ENCODE measurements around the gene ATXN1.
"Not testable (repeated sequence)": the region's sequence is repeated elsewhere in the genome, so short reads cannot be mapped to it uniquely, and the experiment has no call there.

Gene ATXN1

DNA sequence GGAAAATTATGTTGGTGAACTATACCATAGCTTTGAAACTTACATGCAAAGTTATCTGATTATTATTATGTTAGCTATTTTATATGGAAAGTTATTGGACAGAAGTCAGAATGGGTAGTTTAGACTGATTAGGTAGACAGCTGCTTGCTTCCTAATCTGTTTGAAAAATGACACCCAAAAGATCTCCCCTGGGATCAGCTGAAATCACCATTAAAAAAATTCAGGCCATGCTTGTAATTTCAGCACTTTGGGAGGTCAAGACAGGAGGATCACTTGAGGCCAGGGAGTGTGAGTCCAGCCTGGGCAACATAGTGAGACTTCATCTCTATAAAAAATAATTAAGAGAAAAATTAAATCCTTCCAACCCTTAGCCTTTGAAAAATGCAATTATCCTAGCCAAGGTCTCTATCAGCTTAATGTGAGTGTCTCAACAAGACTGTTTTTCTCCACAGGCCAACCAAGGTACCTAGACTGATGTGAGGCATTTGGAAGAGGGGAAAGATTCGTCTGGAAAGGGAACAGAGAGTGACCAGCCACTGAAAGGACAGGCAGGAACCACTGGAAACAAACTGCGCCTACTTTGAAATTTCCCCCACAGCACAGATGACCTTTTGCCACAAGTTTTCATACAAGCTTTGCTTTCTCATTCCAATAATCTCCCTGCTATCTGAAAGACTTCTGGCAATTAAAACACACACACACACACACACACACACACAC, 290.6 kb downstream of the ATXN1 start:
- no peak for DNase-seq
- in situ Hi-C loops (cut with MboI; ENCODE audit: low pct_unique_long_range_greater_than_20kb, low sequenced_read_pairs) = no loop called here

DNA sequence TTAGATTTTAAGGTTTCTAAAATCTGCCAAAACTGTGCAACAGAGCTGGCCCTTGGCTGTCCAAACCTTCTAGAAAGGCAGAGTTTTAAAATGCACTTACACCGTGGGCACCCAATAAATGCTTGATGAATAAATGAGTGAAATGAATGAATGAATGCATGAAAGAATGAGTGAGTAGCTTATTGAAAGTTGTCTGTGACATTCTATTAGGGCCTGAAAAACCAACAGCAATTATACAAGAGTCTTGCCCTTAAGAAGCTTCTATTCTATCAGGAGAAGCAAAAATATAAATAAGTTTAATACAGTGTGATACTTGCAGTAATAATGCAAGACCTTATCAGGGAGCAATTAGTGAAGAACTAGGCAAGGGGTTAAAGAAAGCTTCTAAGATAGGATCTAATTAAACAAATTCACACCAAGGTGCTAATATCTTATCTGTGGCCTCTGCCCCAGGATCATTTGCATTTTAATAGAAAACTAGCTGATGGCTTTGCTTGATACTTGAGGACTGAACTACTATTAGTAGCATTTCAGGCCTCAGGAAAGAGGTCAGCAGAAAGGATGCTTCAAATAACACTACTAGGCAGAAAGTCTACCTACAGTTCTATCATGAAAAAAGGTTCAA, 292.2 kb downstream of the ATXN1 start:
- no peak for DNase-seq
- in situ Hi-C loops (cut with MboI; ENCODE audit: low pct_unique_long_range_greater_than_20kb, low sequenced_read_pairs) = no loop called here

DNA sequence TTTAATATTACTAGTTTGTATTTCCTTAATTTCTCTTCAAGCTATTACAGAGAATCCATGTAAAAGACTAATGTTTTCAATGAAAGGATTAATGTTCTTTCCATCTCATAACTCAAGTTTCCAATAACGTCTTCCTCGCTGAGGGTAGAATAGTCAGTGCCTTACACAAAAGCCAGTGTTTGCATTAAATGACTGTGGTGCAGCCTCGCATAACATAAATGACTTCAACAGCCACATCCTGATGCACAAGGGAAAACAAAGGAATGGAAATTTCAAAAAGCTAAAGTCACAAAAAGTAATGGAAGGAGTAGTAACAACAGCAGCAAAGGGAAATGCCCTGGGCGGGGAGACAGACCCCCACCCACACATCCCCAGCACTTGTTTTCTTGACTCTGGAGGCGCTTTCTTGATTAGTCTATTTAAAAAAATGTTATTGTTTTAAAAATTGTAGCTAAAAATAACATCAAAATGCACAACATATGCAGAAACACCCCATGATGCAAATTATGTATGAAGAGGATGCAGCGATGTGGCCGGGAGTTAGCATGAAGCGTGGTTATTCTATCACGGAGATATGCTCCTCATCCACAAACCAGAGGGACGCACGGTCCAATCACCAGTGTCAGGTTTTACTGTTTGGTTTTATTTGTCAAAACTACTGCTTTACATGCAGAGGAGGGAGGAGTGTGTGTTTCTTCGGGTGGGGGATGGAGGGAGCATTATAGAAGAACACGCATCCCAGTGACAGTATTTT, 294.3 kb downstream of the ATXN1 start:
- in situ Hi-C loops (cut with MboI; ENCODE audit: low pct_unique_long_range_greater_than_20kb, low sequenced_read_pairs) = no loop called here
- DNase-seq = no peak

DNA sequence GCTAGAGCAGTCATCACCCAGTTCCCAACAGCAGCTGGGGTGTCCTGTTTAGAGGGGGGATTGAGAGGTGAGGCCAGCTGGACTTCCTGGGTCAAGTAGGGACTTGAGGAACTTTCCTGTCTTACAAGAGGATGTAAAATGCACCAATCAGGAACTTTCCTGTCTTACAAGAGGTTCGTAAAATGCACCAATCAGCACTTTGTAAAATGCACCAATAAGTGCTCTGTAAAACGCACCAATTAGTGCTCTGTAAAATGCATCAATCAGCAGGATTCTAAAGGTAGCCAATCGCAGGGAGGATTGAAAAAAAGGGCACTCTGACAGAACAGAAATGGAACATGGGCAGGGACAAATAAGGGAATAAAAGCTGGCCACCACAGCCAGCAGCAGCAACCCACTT, 297.2 kb downstream of the ATXN1 start:
- in situ Hi-C loops (cut with MboI; ENCODE audit: low pct_unique_long_range_greater_than_20kb, low sequenced_read_pairs) = no loop called here
- no peak for DNase-seq

DNA sequence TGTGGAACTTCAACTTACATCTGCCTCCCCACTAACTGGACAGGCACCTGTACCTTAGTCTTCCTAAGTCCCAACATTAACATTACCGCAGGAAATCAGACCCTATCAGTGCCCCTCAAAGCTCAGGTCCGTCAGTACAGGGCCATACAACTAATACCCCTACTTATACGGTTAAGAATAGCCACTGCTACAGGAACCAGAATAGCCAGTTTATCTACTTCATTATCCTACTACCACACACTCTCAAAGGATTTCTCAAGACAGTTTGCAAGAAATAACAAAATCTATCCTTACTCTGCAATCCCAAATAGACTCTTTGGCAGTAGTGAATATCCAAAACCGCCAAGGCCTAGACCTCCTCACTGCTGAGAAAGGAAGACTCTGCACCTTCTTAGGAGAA, 298.0 kb downstream of the ATXN1 start:
- DNase-seq; in situ Hi-C loops (cut with MboI; ENCODE audit: low pct_unique_long_range_greater_than_20kb, low sequenced_read_pairs): not testable (repeated sequence)

GRCh38 chr6:16461491-16461890, 299.8 kb downstream of the ATXN1 start:
- no peak for DNase-seq
- in situ Hi-C loops (cut with MboI; ENCODE audit: low pct_unique_long_range_greater_than_20kb, low sequenced_read_pairs) = no loop called here

GRCh38 chr6:16459472-16459871, 301.8 kb downstream of the ATXN1 start:
- in situ Hi-C loops (cut with MboI; ENCODE audit: low pct_unique_long_range_greater_than_20kb, low sequenced_read_pairs); DNase-seq: not testable (repeated sequence)

GRCh38 chr6:16452348-16452747, 308.9 kb downstream of the ATXN1 start:
- in situ Hi-C loops (cut with MboI; ENCODE audit: low pct_unique_long_range_greater_than_20kb, low sequenced_read_pairs) = no loop called here
- DNase-seq = no peak

GRCh38 chr6:16450821-16451220, 310.4 kb downstream of the ATXN1 start:
- in situ Hi-C loops (cut with MboI; ENCODE audit: low pct_unique_long_range_greater_than_20kb, low sequenced_read_pairs) = no loop called here
- no peak for DNase-seq

DNA sequence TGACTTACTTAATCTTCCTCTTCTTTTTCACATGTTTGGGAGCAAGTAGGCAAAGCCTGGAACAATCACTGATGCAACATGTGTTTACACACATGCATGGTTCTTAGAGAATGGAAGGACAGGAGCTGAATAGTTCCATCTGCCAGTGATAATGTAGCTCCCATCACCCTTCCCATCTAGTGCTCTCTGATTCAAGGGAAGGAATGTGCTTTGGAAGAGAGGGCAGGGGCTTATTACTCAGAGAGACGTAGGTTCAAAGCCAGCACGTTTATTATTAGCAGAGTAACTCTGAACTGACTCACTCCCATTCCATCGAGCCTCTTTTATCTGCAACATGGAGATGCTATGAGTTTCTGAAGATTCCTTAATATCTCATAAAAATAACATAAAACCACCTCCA, 311.0 kb downstream of the ATXN1 start:
- in situ Hi-C loops (cut with MboI; ENCODE audit: low pct_unique_long_range_greater_than_20kb, low sequenced_read_pairs) = no loop called here

GRCh38 chr6:16446273-16446672, 315.0 kb downstream of the ATXN1 start:
- DNase-seq = no peak
- in situ Hi-C loops (cut with MboI; ENCODE audit: low pct_unique_long_range_greater_than_20kb, low sequenced_read_pairs) = no loop called here

More for the DNA sequence above, 311.0 kb downstream of the ATXN1 start:
- no peak for DNase-seq

DNA sequence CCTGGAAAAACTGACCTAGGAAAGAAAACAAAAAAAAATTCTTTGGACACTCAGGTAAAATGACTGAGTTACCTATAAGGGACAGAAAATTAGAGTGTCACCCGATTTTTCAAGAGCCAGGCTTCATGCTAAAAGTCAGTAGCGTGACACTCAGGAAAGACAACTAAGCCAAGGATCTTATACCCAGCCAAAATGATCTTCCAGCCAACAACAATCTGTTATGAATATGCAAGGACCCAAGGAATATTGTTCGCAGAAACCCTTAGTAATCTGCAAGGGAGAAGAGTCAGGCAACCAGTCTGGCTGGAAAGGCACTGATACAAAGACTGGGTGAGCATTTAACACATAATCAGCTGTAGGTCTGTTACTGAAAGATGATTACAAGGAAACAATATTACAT, 319.2 kb downstream of the ATXN1 start:
- in situ Hi-C loops (cut with MboI; ENCODE audit: low pct_unique_long_range_greater_than_20kb, low sequenced_read_pairs) = no loop called here
- no peak for DNase-seq

GRCh38 chr6:16441262-16441661, 320.0 kb downstream of the ATXN1 start:
- in situ Hi-C loops (cut with MboI; ENCODE audit: low pct_unique_long_range_greater_than_20kb, low sequenced_read_pairs) = no loop called here
- no peak for DNase-seq

GRCh38 chr6:16440636-16441212, 320.5 kb downstream of the ATXN1 start:
- DNase-seq = no peak
- in situ Hi-C loops (cut with MboI; ENCODE audit: low pct_unique_long_range_greater_than_20kb, low sequenced_read_pairs) = no loop called here

GRCh38 chr6:16438718-16439591, 322.3 kb downstream of the ATXN1 start:
- no peak for DNase-seq
- in situ Hi-C loops (cut with MboI; ENCODE audit: low pct_unique_long_range_greater_than_20kb, low sequenced_read_pairs) = no loop called here

DNA sequence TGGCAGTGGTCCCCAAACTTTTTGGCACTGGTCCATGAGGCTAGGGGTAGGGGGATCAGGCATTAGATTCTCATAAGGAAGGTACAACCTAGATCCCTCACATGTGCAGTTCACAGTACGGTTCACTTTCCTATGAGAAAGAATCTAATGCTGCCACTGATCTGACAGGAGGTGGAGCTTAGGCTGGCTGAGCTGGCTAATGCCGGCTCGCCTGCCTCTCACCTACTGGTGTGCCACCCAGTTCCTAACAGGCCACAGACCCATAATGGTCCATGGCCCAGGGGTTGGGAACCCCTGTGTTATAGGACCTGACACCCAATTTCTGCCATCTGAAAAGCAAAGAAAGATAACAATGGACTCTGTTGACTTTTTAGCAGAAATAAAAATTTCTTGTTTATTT, 323.3 kb downstream of the ATXN1 start:
- in situ Hi-C loops (cut with MboI; ENCODE audit: low pct_unique_long_range_greater_than_20kb, low sequenced_read_pairs) = no loop called here
- no peak for DNase-seq

GRCh38 chr6:16437095-16437494, 324.2 kb downstream of the ATXN1 start:
- no peak for DNase-seq
- in situ Hi-C loops (cut with MboI; ENCODE audit: low pct_unique_long_range_greater_than_20kb, low sequenced_read_pairs) = no loop called here

DNA sequence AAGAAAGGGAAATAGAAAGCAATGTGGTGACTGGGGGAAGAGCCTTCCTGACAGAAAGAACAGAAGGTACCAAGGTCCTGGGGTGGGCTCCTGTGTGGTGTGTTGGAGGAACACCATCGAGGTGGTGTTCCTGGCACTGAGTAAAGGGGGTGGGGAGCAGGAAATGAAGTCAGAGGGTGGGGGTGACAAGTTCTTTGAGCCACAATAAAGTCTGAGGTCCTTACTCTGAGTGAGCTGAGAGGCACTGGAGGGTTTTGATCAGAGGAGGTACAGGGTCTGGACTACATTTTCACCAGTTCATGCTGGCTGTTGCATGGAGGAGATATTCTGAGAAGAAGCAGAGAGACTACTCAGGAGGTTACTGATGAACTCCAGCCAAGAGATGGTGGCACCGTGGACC, 324.7 kb downstream of the ATXN1 start:
- DNase-seq = no peak
- in situ Hi-C loops (cut with MboI; ENCODE audit: low pct_unique_long_range_greater_than_20kb, low sequenced_read_pairs) = no loop called here

- in situ Hi-C loops (cut with MboI; ENCODE audit: low pct_unique_long_range_greater_than_20kb, low sequenced_read_pairs) = no loop called here
Observed at GRCh38 chr6:16434885-16435284, 326.4 kb downstream of the ATXN1 start.

More at GRCh38 chr6:16434885-16435284, 326.4 kb downstream of the ATXN1 start:
- no peak for DNase-seq
